ENCODE measurements around the gene CIRBP.

CIRBP gene

DNA sequence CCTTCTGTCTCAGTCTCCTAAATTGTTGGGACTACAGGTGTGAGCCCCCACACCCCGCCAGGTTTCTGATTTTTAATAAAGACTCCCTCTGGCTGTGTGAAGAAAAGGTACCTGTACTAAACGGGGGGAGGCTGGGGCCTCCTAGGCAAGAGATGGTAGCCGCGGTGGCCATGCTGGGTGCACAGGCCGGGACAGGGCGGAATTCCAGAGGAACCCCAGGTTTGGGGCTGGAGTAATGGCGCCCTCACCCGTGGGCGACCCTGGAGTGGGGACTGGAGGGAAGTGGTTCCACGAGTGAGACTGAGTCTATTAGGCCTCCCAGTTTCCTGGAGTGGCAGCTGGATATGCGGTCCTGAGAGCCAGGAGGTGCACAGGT, 29.7 kb upstream of the CIRBP start:
- no peak for DNase-seq (ENCODE audit: low read depth)
- TF ChIP-seq, protein P1, sequence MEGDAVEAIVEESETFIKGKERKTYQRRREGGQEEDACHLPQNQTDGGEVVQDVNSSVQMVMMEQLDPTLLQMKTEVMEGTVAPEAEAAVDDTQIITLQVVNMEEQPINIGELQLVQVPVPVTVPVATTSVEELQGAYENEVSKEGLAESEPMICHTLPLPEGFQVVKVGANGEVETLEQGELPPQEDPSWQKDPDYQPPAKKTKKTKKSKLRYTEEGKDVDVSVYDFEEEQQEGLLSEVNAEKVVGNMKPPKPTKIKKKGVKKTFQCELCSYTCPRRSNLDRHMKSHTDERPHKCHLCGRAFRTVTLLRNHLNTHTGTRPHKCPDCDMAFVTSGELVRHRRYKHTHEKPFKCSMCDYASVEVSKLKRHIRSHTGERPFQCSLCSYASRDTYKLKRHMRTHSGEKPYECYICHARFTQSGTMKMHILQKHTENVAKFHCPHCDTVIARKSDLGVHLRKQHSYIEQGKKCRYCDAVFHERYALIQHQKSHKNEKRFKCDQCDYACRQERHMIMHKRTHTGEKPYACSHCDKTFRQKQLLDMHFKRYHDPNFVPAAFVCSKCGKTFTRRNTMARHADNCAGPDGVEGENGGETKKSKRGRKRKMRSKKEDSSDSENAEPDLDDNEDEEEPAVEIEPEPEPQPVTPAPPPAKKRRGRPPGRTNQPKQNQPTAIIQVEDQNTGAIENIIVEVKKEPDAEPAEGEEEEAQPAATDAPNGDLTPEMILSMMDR (IDR thresholded peaks at IDR 0.05; ENCODE audit: low read depth, low read length, missing control alignments): no peak
- in situ Hi-C loops (cut with HindIII; ENCODE audit: low sequenced_read_pairs): no loop called here
- H3K4me3 ChIP-seq (ENCODE audit: low read depth, low read length): no peak overlapping the region

GRCh38 chr19:1239796-1240737, 29.1 kb upstream of the CIRBP start:
- peak overlapping the region; percentile 27 for H3K4me3 ChIP-seq (ENCODE audit: low read depth, low read length)
- TF ChIP-seq, protein P1 (IDR thresholded peaks at IDR 0.05; ENCODE audit: low read depth, low read length, missing control alignments): peak; percentile 61
- in situ Hi-C loops (cut with HindIII; ENCODE audit: low sequenced_read_pairs): no loop called here
- peak; percentile 66 for DNase-seq (ENCODE audit: low read depth)

DNA sequence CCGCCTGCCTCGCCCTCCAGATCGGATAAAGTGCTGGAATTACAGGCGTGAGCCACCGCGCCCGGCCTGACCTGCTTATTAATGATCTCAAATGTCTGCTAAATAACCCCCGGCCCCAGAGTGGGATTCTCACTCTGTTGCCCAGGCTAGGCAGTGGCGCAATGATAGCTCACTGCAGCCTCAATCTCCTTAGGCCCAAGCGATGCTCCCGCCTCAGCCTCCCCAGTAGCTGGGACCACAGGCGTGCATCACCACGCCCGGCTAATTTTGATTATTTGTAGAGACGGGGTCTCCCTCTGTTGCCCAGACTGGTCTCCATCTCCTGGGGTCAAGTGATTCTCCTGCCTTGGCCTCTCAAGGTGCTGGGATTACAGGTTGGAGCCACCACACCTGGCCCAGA, 28.2 kb upstream of the CIRBP start:
- in situ Hi-C loops (cut with HindIII; ENCODE audit: low sequenced_read_pairs): no loop called here

GRCh38 chr19:1241417-1242095, 27.6 kb upstream of the CIRBP start, which contains the start of gene ATP5F1D:
Gene ATP5F1D, plus strand, starts transcription at chr19:1241751. Its CDS starts 100 bp downstream, at chr19:1241851.
- peak; percentile 80 for DNase-seq (ENCODE audit: low read depth)
- in situ Hi-C loops (cut with HindIII; ENCODE audit: low sequenced_read_pairs): no loop called here
- TF ChIP-seq, protein P1 (IDR thresholded peaks at IDR 0.05; ENCODE audit: low read depth, low read length, missing control alignments): no peak
- peak within 1 kb of the TSS; percentile 67 for H3K4me3 ChIP-seq (ENCODE audit: low read depth, low read length)

More for the DNA sequence above, 28.2 kb upstream of the CIRBP start:
- DNase-seq (ENCODE audit: low read depth): no peak
- H3K4me3 ChIP-seq (ENCODE audit: low read depth, low read length): no peak overlapping the region
- TF ChIP-seq, protein P1 (IDR thresholded peaks at IDR 0.05; ENCODE audit: low read depth, low read length, missing control alignments): no peak

GRCh38 chr19:1243768-1244692, 25.1 kb upstream of the CIRBP start:
- no peak overlapping the region for H3K4me3 ChIP-seq (ENCODE audit: low read depth, low read length)
- peak; percentile 73 for DNase-seq (ENCODE audit: low read depth)
- in situ Hi-C loops (cut with HindIII; ENCODE audit: low sequenced_read_pairs): no loop called here
- TF ChIP-seq, protein P1 (IDR thresholded peaks at IDR 0.05; ENCODE audit: low read depth, low read length, missing control alignments): peak; percentile 92
